ENCODE measurements around the gene TICRR.

DNA sequence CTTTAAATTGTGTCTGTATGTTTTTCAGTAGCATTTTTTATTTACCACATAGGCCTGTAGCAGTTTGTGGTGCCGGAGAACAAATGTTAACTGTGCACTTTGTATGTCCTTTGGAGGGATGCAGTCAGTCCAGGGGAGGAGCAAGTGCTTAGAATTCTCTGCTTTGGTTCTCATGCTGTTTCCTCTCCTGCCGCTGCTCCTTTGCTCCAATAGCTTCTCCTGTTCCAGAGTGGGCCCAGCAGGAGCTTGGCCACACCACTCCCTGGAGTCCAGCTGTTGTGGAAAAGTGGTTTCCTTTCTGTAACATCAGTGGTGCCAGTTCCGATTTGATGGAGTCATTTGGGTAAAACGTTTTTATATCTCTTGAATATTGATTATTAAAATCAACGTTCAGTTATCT lies 16.6 kb downstream of the TICRR start:
- TF ChIP-seq, protein P1, sequence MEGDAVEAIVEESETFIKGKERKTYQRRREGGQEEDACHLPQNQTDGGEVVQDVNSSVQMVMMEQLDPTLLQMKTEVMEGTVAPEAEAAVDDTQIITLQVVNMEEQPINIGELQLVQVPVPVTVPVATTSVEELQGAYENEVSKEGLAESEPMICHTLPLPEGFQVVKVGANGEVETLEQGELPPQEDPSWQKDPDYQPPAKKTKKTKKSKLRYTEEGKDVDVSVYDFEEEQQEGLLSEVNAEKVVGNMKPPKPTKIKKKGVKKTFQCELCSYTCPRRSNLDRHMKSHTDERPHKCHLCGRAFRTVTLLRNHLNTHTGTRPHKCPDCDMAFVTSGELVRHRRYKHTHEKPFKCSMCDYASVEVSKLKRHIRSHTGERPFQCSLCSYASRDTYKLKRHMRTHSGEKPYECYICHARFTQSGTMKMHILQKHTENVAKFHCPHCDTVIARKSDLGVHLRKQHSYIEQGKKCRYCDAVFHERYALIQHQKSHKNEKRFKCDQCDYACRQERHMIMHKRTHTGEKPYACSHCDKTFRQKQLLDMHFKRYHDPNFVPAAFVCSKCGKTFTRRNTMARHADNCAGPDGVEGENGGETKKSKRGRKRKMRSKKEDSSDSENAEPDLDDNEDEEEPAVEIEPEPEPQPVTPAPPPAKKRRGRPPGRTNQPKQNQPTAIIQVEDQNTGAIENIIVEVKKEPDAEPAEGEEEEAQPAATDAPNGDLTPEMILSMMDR (IDR thresholded peaks at IDR 0.05; ENCODE audit: low read length): no peak
- TF ChIP-seq EZH2phosphoT487 (IDR thresholded peaks at IDR 0.05; ENCODE audit: low read length) (no peak), EZH2 (optimal IDR thresholded peaks at IDR 0.05; ENCODE audit: low read depth, low read length) (no peak)
